COLO668 (cell line): ENCODE data around the gene OVOL3.

Source experiments
- DNase-seq: peaks from one replicate; lab custom pipeline; 2025; ENCODE audit not compliant: unreplicated experiment; lab: John Stamatoyannopoulos, UW

OVOL3 gene

DNA sequence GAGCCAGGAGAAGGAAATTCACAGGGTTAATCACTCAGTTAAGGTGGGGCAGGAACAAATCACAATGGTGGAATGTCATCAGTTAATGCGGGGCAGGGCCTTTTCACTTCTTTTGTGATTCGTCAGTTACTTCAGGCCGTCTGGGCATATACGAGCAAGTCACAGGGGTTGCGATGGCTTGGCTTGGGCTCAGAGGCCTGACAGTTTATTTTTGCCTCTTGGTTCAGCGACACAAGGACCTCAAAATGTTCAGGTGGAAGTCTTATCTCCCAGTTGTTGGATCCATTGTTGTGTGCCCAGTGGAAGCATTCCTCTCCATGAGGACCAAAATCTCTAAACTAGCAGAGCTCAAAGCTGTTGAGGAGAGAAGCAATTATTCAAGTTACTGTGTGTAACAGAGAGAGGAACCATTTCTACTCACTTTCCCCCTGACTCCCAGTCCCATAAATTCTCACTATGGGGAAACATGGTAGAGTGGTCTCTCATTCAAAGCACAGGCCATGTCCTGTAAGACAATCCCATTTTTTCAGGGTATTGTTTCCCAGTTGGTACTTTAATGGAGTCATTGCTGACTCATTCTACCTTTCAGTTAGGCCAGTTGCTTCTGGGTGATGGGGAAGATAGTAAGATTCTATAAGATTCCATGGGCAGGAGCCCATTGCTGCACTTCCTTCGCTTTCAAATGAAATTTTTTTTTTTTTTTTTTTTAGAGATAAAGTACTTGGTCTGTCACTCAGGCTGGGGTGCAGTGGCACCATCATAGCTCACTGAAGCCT lies 50.1 kb downstream of the OVOL3 start:
- DNase-seq, result no peak
